ENCODE results near the gene KCMF1. TPM values are rescaled to one million over a fixed set of nuclear protein-coding genes. Genes with fewer than 3 reads are reported as not detected.

KCMF1 gene
- total and polyA plus RNA-seq, 2 of the 13 experiments (the other 11 are each of a cell fraction or from before 2014, with no cell fraction given), result 62.1 to 116 TPM

GRCh38 chr2:85011098-85011497 lies 40.1 kb downstream of the KCMF1 start:
- ChIA-PET CTCF (ENCODE audit: low intra/inter-chr PET ratio, low total read pairs) (interaction anchor here (0.9 to 5.4 kb wide), 2 partner anchors 85 to 287 kb away, joined by 3 to 64 read pairs; no protein-coding TSS in a partner anchor), POLR2A (no interaction called here)
- no peak overlapping the region for H3K4me2 ChIP-seq (ENCODE audit: low read depth, low read length)
- H3K9me3 ChIP-seq (ENCODE audit: low read length), result no peaks in the 10 kb centered on the region
- BruUV-seq (replicated peaks), result no TSS peak
- DNase-seq (ENCODE audit: low spot score), result no peak
- ATAC-seq, result no peak
- H3K9ac ChIP-seq (ENCODE audit: insufficient read depth, low read depth, low read length), result no peak overlapping the region
- H2AFZ ChIP-seq (ENCODE audit: low read length), result no peak overlapping the region
- H3K79me2 ChIP-seq (ENCODE audit: insufficient read depth, low read length), result peaks cover 87% of the 10 kb centered on the region
- in situ Hi-C loops (cut with HindIII; ENCODE audit: extremely low pct_ligation_motif_present, low pct_unique_long_range_greater_than_20kb) (loop anchor here (5.0 kb wide), 1 partner anchor 84 kb away; no protein-coding TSS in a partner anchor), intact Hi-C loops (cut with micrococcal nuclease; ENCODE audit: unreplicated experiment) (no loop called here)
- 96% methylated on average over 3 of the region's 3 CpGs for WGBS (ENCODE audit: low lambda C conversion rate)
- peaks cover 17% of the 10 kb centered on the region for H3K4me1 ChIP-seq (ENCODE audit: insufficient read depth, low read length)
- H3K27me3 ChIP-seq (ENCODE audit: control insufficient read depth in 1 of 2, insufficient read depth in 2 of 2, low read length in 2 of 2), result no peaks in the 10 kb centered on the region
- no peak overlapping the region for H3K4me3 ChIP-seq (replicated peaks in 1 of 3; ENCODE audit: insufficient read depth in 1 of 3, low read depth in 2 of 3, low read length in 3 of 3)
- FAIRE-seq, result no peak
- peaks cover 9 to 23% of the 10 kb centered on the region in 2 experiments for H3K36me3 ChIP-seq (replicated peaks in 1 of 2; ENCODE audit: control insufficient read depth in 1 of 2, insufficient read depth in 2 of 2, low read length in 2 of 2)
- no peak overlapping the region for H3K27ac ChIP-seq (ENCODE audit: extremely low read length, insufficient read depth, low read length)
- H4K20me1 ChIP-seq (ENCODE audit: insufficient read depth, low read length), result peaks cover 43% of the 10 kb centered on the region
- TF ChIP-seq TP53 (CRISPR knock-in tag; conservative IDR thresholded peaks at IDR 0.05), result no peak
- TF ChIP-seq DMAP1 (CRISPR knock-in tag; IDR thresholded peaks at IDR 0.05), result no peak
- TF ChIP-seq THAP11 (CRISPR knock-in tag; IDR thresholded peaks at IDR 0.05), result no peak

- DNase-seq (ENCODE audit: low spot score), result peak; percentile 30
- H3K27me3 ChIP-seq (ENCODE audit: control insufficient read depth in 1 of 2, insufficient read depth in 2 of 2, low read length in 2 of 2), result no peaks in the 10 kb centered on the region
- H3K79me2 ChIP-seq (ENCODE audit: insufficient read depth, low read length), result peaks cover 87% of the 10 kb centered on the region
- H3K9me3 ChIP-seq (ENCODE audit: low read length), result no peaks in the 10 kb centered on the region
- H3K27ac ChIP-seq (ENCODE audit: extremely low read length, insufficient read depth, low read length), result no peak overlapping the region
- ATAC-seq, result peak; percentile 82
- H3K9ac ChIP-seq (ENCODE audit: insufficient read depth, low read depth, low read length), result no peak overlapping the region
- POLR2A ChIA-PET, result no interaction called here
- intact Hi-C loops (cut with micrococcal nuclease; ENCODE audit: unreplicated experiment), result no loop called here
- peaks cover 46% of the 10 kb centered on the region for H4K20me1 ChIP-seq (ENCODE audit: insufficient read depth, low read length)
- peaks cover 17% of the 10 kb centered on the region for H3K4me1 ChIP-seq (ENCODE audit: insufficient read depth, low read length)
- no peak overlapping the region for H3K4me3 ChIP-seq (replicated peaks in 1 of 3; ENCODE audit: insufficient read depth in 1 of 3, low read depth in 2 of 3, low read length in 3 of 3)
- H2AFZ ChIP-seq (ENCODE audit: low read length), result no peak overlapping the region
- BruUV-seq (replicated peaks), result no TSS peak
- in situ Hi-C loops (cut with HindIII; ENCODE audit: extremely low pct_ligation_motif_present, low pct_unique_long_range_greater_than_20kb), result loop anchor here (5.0 kb wide), 1 partner anchor 84 kb away; no protein-coding TSS in a partner anchor
- CTCF ChIA-PET (ENCODE audit: low intra/inter-chr PET ratio, low total read pairs), result interaction anchor here (0.9 to 5.4 kb wide), 2 partner anchors 85 to 287 kb away, joined by 3 to 64 read pairs; no protein-coding TSS in a partner anchor
- peaks cover 9 to 23% of the 10 kb centered on the region in 2 experiments for H3K36me3 ChIP-seq (replicated peaks in 1 of 2; ENCODE audit: control insufficient read depth in 1 of 2, insufficient read depth in 2 of 2, low read length in 2 of 2)
- FAIRE-seq, result peak; percentile 21
- no peak overlapping the region for H3K4me2 ChIP-seq (ENCODE audit: low read depth, low read length)
- WGBS (ENCODE audit: low lambda C conversion rate), result 93% methylated on average over 3 of the region's 3 CpGs
- TF ChIP-seq ZNF629 (CRISPR knock-in tag; conservative IDR thresholded peaks at IDR 0.05), result peak; percentile 56
- TF ChIP-seq ZBTB33 (CRISPR knock-in tag; IDR thresholded peaks at IDR 0.05), result peak; percentile 92
- no peak for TF ChIP-seq DMTF1 (CRISPR knock-in tag; IDR thresholded peaks at IDR 0.05)
- no peak for TF ChIP-seq UBTF (CRISPR knock-in tag; IDR thresholded peaks at IDR 0.05)
- TF ChIP-seq HMGA1 (CRISPR knock-in tag; conservative IDR thresholded peaks at IDR 0.05), result no peak
- no peak for TF ChIP-seq ZBTB3 (CRISPR knock-in tag; IDR thresholded peaks at IDR 0.05; ENCODE audit: borderline replicate concordance, low read depth)
- TF ChIP-seq FOSL2 (CRISPR knock-in tag; IDR thresholded peaks at IDR 0.05), result no peak
Observed at GRCh38 chr2:85011747-85012146, 40.8 kb downstream of the KCMF1 start.
